Choroid plexus epithelial cell (primary cell): ENCODE data around the gene OR51S1.
"Not testable (repeated sequence)": the region's sequence is repeated elsewhere in the genome, so short reads cannot be mapped to it uniquely, and the experiment has no call there.

Experiments used
- DNase-seq: peaks from one replicate; pipeline ENCODE4 v3.0.0-alpha.2; 2010; ENCODE audit warnings: low read depth
- H3K4me3 ChIP-seq: 2 replicates; pipeline ENCODE4 v1.5.1; 2011; ENCODE audit warnings: low read depth, mild to moderate bottlenecking, control low read depth, low read length, moderate library complexity
- TF ChIP-seq, protein P1 (sequence below): conservative IDR thresholded peaks from 2 replicates; pipeline ENCODE4 v1.5.1; 2011; ENCODE audit warnings: low read depth, mild to moderate bottlenecking, control low read depth, inconsistent platforms, low read length, moderate library complexity

The OR51S1 gene

DNA sequence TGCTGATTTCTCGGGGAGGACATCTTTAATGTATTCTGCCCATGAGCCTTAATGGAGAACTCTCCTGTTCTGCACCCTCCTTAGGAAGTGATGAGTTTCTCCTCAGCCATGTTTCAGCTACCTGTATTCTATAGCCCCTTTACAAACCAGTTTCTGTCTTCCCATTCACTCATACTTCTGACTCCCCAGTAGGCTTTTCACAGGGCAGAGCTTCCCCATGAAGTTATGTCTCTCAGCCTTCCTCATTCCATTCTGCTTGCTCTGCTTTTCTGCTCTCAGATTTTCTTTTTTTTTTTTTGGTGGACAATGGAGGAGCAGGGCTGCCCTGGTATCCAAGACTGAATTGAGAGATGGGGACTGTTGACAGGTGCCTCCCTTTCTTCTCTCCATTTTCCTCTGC is 40.5 kb downstream of the OR51S1 start:
- TF ChIP-seq, protein P1, sequence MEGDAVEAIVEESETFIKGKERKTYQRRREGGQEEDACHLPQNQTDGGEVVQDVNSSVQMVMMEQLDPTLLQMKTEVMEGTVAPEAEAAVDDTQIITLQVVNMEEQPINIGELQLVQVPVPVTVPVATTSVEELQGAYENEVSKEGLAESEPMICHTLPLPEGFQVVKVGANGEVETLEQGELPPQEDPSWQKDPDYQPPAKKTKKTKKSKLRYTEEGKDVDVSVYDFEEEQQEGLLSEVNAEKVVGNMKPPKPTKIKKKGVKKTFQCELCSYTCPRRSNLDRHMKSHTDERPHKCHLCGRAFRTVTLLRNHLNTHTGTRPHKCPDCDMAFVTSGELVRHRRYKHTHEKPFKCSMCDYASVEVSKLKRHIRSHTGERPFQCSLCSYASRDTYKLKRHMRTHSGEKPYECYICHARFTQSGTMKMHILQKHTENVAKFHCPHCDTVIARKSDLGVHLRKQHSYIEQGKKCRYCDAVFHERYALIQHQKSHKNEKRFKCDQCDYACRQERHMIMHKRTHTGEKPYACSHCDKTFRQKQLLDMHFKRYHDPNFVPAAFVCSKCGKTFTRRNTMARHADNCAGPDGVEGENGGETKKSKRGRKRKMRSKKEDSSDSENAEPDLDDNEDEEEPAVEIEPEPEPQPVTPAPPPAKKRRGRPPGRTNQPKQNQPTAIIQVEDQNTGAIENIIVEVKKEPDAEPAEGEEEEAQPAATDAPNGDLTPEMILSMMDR, result no peak
- DNase-seq, result no peak

GRCh38 chr11:4804280-4804679 is 44.7 kb downstream of the OR51S1 start, which contains the start of gene OR52R1:
OR52R1 (minus strand) TSS chr11:4804380; CDS start chr11:4804380, 0 bp downstream.
- TF ChIP-seq, protein P1, result no peak

More for the DNA sequence above, 40.5 kb downstream of the OR51S1 start:
- no peak overlapping the region for H3K4me3 ChIP-seq

GRCh38 chr11:4801316-4801715 is 47.7 kb downstream of the OR51S1 start:
- DNase-seq, H3K4me3 ChIP-seq: not testable (repeated sequence)

More at GRCh38 chr11:4804280-4804679, 44.7 kb downstream of the OR51S1 start, which contains the start of gene OR52R1:
- H3K4me3 ChIP-seq, result no peak within 1 kb of the TSS
- no peak for DNase-seq

DNA sequence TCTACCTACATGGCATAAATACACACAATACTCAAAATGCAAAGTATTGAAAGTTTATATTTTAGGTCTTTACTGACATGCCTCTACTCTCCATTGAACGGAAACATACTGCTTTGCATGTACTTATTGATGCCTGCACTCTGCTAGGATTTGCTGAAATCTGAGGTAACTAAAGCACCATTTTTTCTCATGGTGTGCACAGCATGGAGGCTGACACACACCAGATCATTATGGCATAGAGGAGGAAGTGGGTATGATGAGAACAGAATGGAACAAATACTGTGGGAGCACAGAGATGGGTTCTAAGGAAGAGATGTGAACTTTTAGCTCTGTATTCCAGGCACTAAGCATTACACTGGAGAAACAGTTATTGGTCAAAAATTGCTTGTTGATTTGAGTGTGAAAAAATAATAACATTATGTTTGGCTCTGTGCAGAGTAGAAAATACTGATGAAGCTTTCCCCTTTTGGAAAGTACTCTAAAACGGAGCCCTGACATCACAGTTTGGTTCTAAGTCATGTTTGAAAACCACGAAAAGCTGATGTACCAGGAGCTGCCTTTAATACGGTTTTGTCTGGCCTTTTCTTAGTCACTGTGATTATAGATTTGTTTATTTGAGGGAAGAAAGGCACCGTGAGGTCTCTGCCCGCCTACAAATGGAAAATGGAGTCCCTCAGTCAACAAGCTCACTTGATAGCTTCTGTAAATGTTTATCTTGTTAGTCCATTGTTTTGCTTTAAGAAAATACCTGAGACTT is 50.4 kb downstream of the OR51S1 start:
- no peak overlapping the region for H3K4me3 ChIP-seq
- DNase-seq, result no peak
- TF ChIP-seq, protein P1, result no peak
